K562 (cell line): ENCODE results near the gene TFAP2B. TPM values are rescaled to one million over a fixed set of nuclear protein-coding genes. Genes with fewer than 3 reads are reported as not detected.

Experiments
- ATAC-seq: fragments of 200-7000 bp; cut with Tn5 transposase; 3 replicates; pipeline ENCODE4 v1.9.1; 2020; ENCODE audit warnings: moderate library complexity
- BruUV-seq: library from RNA; stranded (reverse); fragments of 400-500 nt; replicated peaks from 2 replicates; lab custom pipeline; 2021; lab: Mats Ljungman, UMichigan
- CTCF ChIA-PET: fragments of 300-600 bp; formaldehyde crosslinking; extraction: SDS; loops from one replicate; lab custom pipeline; 2021; ENCODE audit warnings: low intra/inter-chr PET ratio; lab: Yijun Ruan, JAX
- POLR2A ChIA-PET: fragments of 300-600, 350-650 bp; sonication (Branson Sonifier 250); formaldehyde crosslinking; extraction: SDS; loops from one replicate; lab custom pipeline; 2021; ENCODE audit warnings: antibody characterized with exemption, inconsistent platforms; lab: Yijun Ruan, JAX
- DNase-seq, 4 experiments: peaks; one replicate each; pipeline versions ENCODE4 v3.0.0 to v3.0.0-alpha.2; 2011 to 2018; ENCODE audit warnings: low spot score in 3 of 4, mixed read lengths in 3 of 4; ENCODE audit errors: extremely low read depth in 1 of 4
- FAIRE-seq: peaks from 2 replicates; lab custom pipeline; 2011; peaks lifted over from hg19 to GRCh38; lab: Jason Lieb, UNC
- H2AFZ ChIP-seq: 2 replicates; pipeline ENCODE4 v1.6.0; 2011; ENCODE audit warnings: low read depth, low read length, control low read depth, inconsistent platforms
- H3K27ac ChIP-seq: fragments of 200-600 bp; 3 replicates; pipeline ENCODE4 v1.8.0; 2011; ENCODE audit warnings: low read depth, mild to moderate bottlenecking, control low read depth, inconsistent platforms, low read length, moderate library complexity, mixed read lengths; ENCODE audit errors: extremely low read depth
- H3K27me3 ChIP-seq, 2 experiments: fragments of 300-600 bp in 1 of 2; 2 replicates in 1 of 2; 3 replicates in 1 of 2; pipeline versions ENCODE4 v1.6.0 to v1.8.0; 2011; ENCODE audit warnings: inconsistent platforms in 2 of 2, low read length in 2 of 2, mild to moderate bottlenecking in 1 of 2, mixed read lengths in 1 of 2, moderate library complexity in 1 of 2; ENCODE audit not compliant: control insufficient read depth in 2 of 2, insufficient read depth in 2 of 2
- H3K36me3 ChIP-seq: fragments of 300-600 bp; 3 replicates; pipeline ENCODE4 v1.8.0; 2011; ENCODE audit warnings: mild to moderate bottlenecking, low read length, inconsistent platforms; ENCODE audit not compliant: control insufficient read depth, insufficient read depth
- H3K4me1 ChIP-seq, 2 experiments: fragments of 200-600 bp in 1 of 2; replicated peaks in 1 of 2; 2 replicates in 1 of 2; 3 replicates in 1 of 2; pipeline versions ENCODE4 v1.5.1 to v1.8.0; 2011; ENCODE audit warnings: inconsistent platforms in 2 of 2, low read length in 2 of 2, mild to moderate bottlenecking in 1 of 2, mixed read lengths in 1 of 2, moderate library complexity in 1 of 2; ENCODE audit not compliant: control insufficient read depth in 2 of 2, insufficient read depth in 2 of 2
- H3K4me2 ChIP-seq: 2 replicates; pipeline ENCODE4 v1.6.1; 2011; ENCODE audit warnings: low read length, control low read depth, inconsistent platforms, mixed read lengths; ENCODE audit not compliant: insufficient read depth
- H3K4me3 ChIP-seq: fragments of 200-600 bp; sonication (generic), shearing (Covaris generic); 2 replicates; pipeline ENCODE4 v1.5.1; 2016; ENCODE audit warnings: control low read depth, inconsistent platforms
- H3K79me2 ChIP-seq: fragments of 200-600 bp; 3 replicates; pipeline ENCODE4 v1.8.0; 2011; ENCODE audit warnings: low read length, inconsistent platforms; ENCODE audit not compliant: control insufficient read depth, insufficient read depth
- H3K9ac ChIP-seq, 2 experiments: 2 replicates each; pipeline versions ENCODE4 v1.6.0 to v1.6.1; 2011; ENCODE audit warnings: low read depth in 2 of 2, low read length in 2 of 2, control low read depth in 1 of 2, inconsistent platforms in 1 of 2, mild to moderate bottlenecking in 1 of 2, mixed read lengths in 1 of 2; ENCODE audit not compliant: insufficient read depth in 1 of 2
- H3K9me1 ChIP-seq: one replicate; pipeline ENCODE4 v1.6.0; 2011; ENCODE audit warnings: inconsistent platforms, mild to moderate bottlenecking, low read length, moderate library complexity; ENCODE audit not compliant: control insufficient read depth, insufficient read depth
- H3K9me3 ChIP-seq: replicated peaks from 2 replicates; pipeline ENCODE4 v1.5.1; 2011; ENCODE audit warnings: low read depth, low read length, inconsistent platforms; ENCODE audit not compliant: control insufficient read depth, insufficient read depth
- H4K20me1 ChIP-seq: replicated peaks from 2 replicates; pipeline ENCODE4 v1.6.1; 2011; ENCODE audit warnings: low read length, inconsistent platforms, mixed read lengths; ENCODE audit not compliant: control insufficient read depth, insufficient read depth
- LCOR ChIP-seq: sonication (generic); formaldehyde crosslinking; IDR thresholded peaks from 2 replicates; pipeline ENCODE4 v1.8.0; 2022; ENCODE audit warnings: mild to moderate bottlenecking, missing genetic modification reagents
- MTA1 ChIP-seq: fragments of 450-650 bp; IDR thresholded peaks from 2 replicates; pipeline ENCODE4 v1.6.1; 2017; ENCODE audit warnings: borderline replicate concordance
- NFRKB ChIP-seq: fragments of 450-650 bp; IDR thresholded peaks from 2 replicates; pipeline ENCODE4 v1.6.1; 2016; ENCODE audit warnings: low read depth
- PHB ChIP-seq: fragments of 250-450 bp; sonication (Bioruptor Pico); IDR thresholded peaks from 2 replicates; pipeline ENCODE4 v1.5.0; 2021
- SETDB1 ChIP-seq: IDR thresholded peaks from one replicate; pipeline ENCODE4 v1.6.1; 2012; ENCODE audit warnings: low read length, control low read depth, inconsistent platforms
- SIX5 ChIP-seq, 2 experiments: IDR thresholded peaks; 2 replicates each; pipeline ENCODE4 v1.6.1; 2011; ENCODE audit warnings: low read length in 2 of 2, borderline replicate concordance in 1 of 2, low read depth in 1 of 2, mild to moderate bottlenecking in 1 of 2, moderate library complexity in 1 of 2; ENCODE audit not compliant: insufficient read depth in 1 of 2
- SMC3 ChIP-seq: conservative IDR thresholded peaks from 2 replicates; pipeline ENCODE4 v1.6.1; 2011; ENCODE audit warnings: low read depth, low read length, improper control_type of control experiment; ENCODE audit not compliant: insufficient read depth
- SPI1 ChIP-seq: IDR thresholded peaks from 2 replicates; pipeline ENCODE4 v1.6.1; 2011; ENCODE audit warnings: low read depth, low read length, control low read depth, borderline replicate concordance
- TARDBP ChIP-seq: fragments of 450-650 bp; IDR thresholded peaks from 2 replicates; pipeline ENCODE4 v1.6.1; 2016
- TEAD4 ChIP-seq, 2 experiments: sonication (generic) in 1 of 2; formaldehyde crosslinking in 1 of 2; IDR thresholded peaks; 2 replicates each; pipeline versions ENCODE4 v1.6.1 to v1.8.0; 2012 to 2022; ENCODE audit warnings: borderline replicate concordance in 1 of 2, inconsistent platforms in 1 of 2, low read length in 1 of 2, mild to moderate bottlenecking in 1 of 2, missing genetic modification reagents in 1 of 2
- WGBS: fragments of 100-300 bp; shearing (Covaris generic); methylation state at CpG from one replicate; pipeline ENCODE4 v1.1.6; 2016; ENCODE audit warnings: low coverage, mixed read lengths; ENCODE audit not compliant: insufficient coverage; ENCODE audit errors: missing lambda C conversion rate; 5-methylcytosine and 5-hydroxymethylcytosine counted together
- in situ Hi-C: fragments of 300-500 bp; cut with MboI; formaldehyde crosslinking; loops from 4 replicates; pipeline ENCODE4 v1.15.0; 2018; ENCODE audit warnings: inconsistent platforms, mixed read lengths
- intact Hi-C: fragments of 100-400 bp; cut with micrococcal nuclease; formaldehyde crosslinking; loops from 2 replicates; pipeline ENCODE4 v1.14.2; 2022
- polyA plus RNA-seq, 8 experiments: library from polyadenylated mRNA; depleted of rRNA in 4 of 8; stranded (reverse) in 5 of 8; unstranded in 3 of 8; fragments of >200 nt; fragmentation: Nextera tagmentation in 2 of 8; fragmentation: Illumina TruSeq in 1 of 8; extraction: Ambion mirVana in 2 of 8; extraction: Trizol in 1 of 8; gene quantifications; 2 replicates each; pipeline versions ENCODE4 v1.2.1 to v1.2.3, GENCODE V29; 2011 to 2014; ENCODE audit warnings: inconsistent platforms in 1 of 8, missing spikeins in 1 of 8
- total RNA-seq, 7 experiments: library from RNA; depleted of rRNA in 6 of 7; stranded (reverse); fragments of >200 nt in 6 of 7; fragmentation: Illumina TruSeq in 2 of 7; extraction: Trizol in 2 of 7; gene quantifications; 2 replicates each; pipeline versions ENCODE4 v1.2.1 to v1.2.3, GENCODE V29; 2011 to 2021; ENCODE audit warnings: low replicate concordance in 1 of 7
- TF ChIP-seq, protein P1 (sequence below): sonication (generic); formaldehyde crosslinking; IDR thresholded peaks from 2 replicates; pipeline ENCODE4 v1.8.0; 2022; ENCODE audit warnings: mild to moderate bottlenecking, missing genetic modification reagents

Gene TFAP2B
- total and polyA plus RNA-seq, 9 of the 15 experiments (the other 6 are each of a cell fraction or from before 2014, with no cell fraction given), result not detected

DNA sequence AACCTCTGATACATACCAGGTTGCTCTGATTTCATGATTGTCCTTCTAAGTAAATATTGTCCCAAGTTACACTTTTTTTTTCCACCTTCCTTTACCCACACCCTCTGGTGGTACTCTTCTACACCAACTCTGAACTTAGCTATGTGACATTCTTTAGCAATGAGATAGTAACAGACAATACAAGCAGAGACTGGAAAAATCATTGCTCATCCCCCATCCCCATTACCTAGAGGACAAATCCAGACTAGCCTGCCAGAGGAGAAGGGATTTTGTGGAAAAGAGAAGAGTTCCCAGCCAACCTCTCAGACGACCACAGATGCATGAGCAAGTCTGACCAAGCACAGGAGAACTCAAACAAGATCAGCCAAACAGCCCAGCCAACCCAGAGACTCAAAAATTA, 32.8 kb upstream of the TFAP2B start:
- intact Hi-C loops, result no loop called here
- in situ Hi-C loops, result no loop called here
- Histone ChIP-seq H3K9me3 (no peaks in the 10 kb centered on the region), H3K27me3 (no peaks in the 10 kb centered on the region), H2AFZ (no peak overlapping the region), H3K36me3 (no peaks in the 10 kb centered on the region), H3K4me1 (no peaks in the 10 kb centered on the region), H4K20me1 (no peaks in the 10 kb centered on the region), H3K4me3 (no peak overlapping the region), H3K9me1 (no peaks in the 10 kb centered on the region), H3K79me2 (no peaks in the 10 kb centered on the region), H3K9ac (no peak overlapping the region), H3K4me2 (no peak overlapping the region), H3K27ac (no peak overlapping the region)
- WGBS, result 0% methylated on average over 1 of the region's 1 CpG
- FAIRE-seq (no peak), ATAC-seq (no peak), DNase-seq (no peak)
- POLR2A ChIA-PET, result no interaction called here
- CTCF ChIA-PET, result no interaction called here
- TF ChIP-seq NFRKB, result no peak
- no TSS peak for BruUV-seq

DNA sequence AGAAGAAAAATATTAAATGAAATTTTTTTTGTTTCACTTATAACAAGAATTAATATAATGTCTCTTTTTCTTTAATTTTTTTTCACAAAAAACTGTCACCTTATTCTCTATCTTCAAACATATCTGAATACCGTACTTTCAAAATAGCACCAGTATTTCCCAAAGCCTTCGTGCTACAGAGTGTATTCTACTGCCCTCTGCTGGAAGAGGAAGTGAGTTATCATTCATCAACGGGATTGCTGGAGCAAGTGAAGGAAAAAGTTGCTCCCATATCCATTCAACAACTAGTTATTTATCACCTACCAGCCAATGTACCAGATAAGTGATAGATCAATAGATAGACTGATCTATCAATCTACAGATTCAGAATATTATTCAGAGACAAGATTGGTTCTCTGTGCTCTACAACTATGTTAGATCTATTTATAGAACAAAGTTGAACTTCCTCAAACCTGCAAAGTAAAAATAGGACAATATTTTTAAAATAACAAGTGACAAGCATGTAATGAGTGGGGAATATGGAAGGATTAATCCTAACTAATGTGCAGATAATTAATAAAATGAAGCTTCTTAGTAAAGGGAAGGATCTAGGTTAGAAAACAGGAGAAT, 26.7 kb upstream of the TFAP2B start:
- POLR2A ChIA-PET, result no interaction called here
- FAIRE-seq (peak; percentile 85), ATAC-seq (peak; percentile 90), DNase-seq (peak; percentile 60 to 69 (median 62))
- Histone ChIP-seq H3K9ac (no peak overlapping the region), H3K36me3 (no peaks in the 10 kb centered on the region), H3K4me1 (no peaks in the 10 kb centered on the region), H3K9me1 (no peaks in the 10 kb centered on the region), H2AFZ (no peak overlapping the region), H3K79me2 (no peaks in the 10 kb centered on the region), H3K27me3 (no peaks in the 10 kb centered on the region), H3K27ac (no peak overlapping the region), H3K4me2 (no peak overlapping the region), H4K20me1 (no peaks in the 10 kb centered on the region), H3K9me3 (no peaks in the 10 kb centered on the region), H3K4me3 (no peak overlapping the region)
- intact Hi-C loops, result loop anchor here (1.0 to 5.0 kb wide), 3 partner anchors 135 to 664 kb away; no protein-coding TSS in a partner anchor
- WGBS, result 0% methylated on average over 3 of the region's 3 CpGs
- CTCF ChIA-PET, result interaction anchor here (0.6 to 1.5 kb wide), 3 partner anchors 514 to 664 kb away, joined by 3 to 6 read pairs (median 3); no protein-coding TSS in a partner anchor
- in situ Hi-C loops, result loop anchor here (10.0 kb wide), 1 partner anchor 667 kb away; no protein-coding TSS in a partner anchor
- no TSS peak for BruUV-seq
- TF ChIP-seq SETDB1 (no peak), PHB (CRISPR knock-in tag) (no peak), SPI1 (peak; percentile 68), TARDBP (no peak), SIX5 (IDR thresholded peaks at IDR 0.05; ENCODE audit: borderline replicate concordance in 1 of 2, insufficient read depth in 1 of 2, low read depth in 1 of 2, low read length in 2 of 2) (no peak), TEAD4 (IDR thresholded peaks at IDR 0.05; ENCODE audit: low read length) (peak; percentile 31; the same call in 1 of the 2 replicates), TEAD4 (CRISPR knock-in tag; IDR thresholded peaks at IDR 0.05; ENCODE audit: borderline replicate concordance) (no peak), SMC3 (peak; percentile 64), LCOR (CRISPR knock-in tag) (no peak), MTA1 (no peak)
- TF ChIP-seq, protein P1, sequence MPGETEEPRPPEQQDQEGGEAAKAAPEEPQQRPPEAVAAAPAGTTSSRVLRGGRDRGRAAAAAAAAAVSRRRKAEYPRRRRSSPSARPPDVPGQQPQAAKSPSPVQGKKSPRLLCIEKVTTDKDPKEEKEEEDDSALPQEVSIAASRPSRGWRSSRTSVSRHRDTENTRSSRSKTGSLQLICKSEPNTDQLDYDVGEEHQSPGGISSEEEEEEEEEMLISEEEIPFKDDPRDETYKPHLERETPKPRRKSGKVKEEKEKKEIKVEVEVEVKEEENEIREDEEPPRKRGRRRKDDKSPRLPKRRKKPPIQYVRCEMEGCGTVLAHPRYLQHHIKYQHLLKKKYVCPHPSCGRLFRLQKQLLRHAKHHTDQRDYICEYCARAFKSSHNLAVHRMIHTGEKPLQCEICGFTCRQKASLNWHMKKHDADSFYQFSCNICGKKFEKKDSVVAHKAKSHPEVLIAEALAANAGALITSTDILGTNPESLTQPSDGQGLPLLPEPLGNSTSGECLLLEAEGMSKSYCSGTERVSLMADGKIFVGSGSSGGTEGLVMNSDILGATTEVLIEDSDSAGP (CRISPR knock-in tag), result no peak
